ENCODE data around the gene B2M.

B2M gene

GRCh38 chr15:44715142-44715796 is 4.0 kb downstream of the B2M start:
- Histone ChIP-seq H3K79me2 (ENCODE audit: control insufficient read depth, low read length) (peaks cover 54% of the 10 kb centered on the region), H3K27ac (ENCODE audit: low read depth, low read length) (no peak overlapping the region), H4K20me1 (ENCODE audit: control insufficient read depth, insufficient read depth, low read depth, low read length) (peaks cover 34% of the 10 kb centered on the region; the same call in 1 of the 2 replicates), H3K9me2 (replicated peaks; ENCODE audit: control insufficient read depth, low read length) (no peaks in the 10 kb centered on the region), H3F3A (ENCODE audit: control insufficient read depth, insufficient read depth) (peaks cover 61% of the 10 kb centered on the region), H3K27me3 (ENCODE audit: control insufficient read depth, low read length) (no peaks in the 10 kb centered on the region), H3K4me3 (ENCODE audit: low read length) (no peak overlapping the region), H3K4me1 (ENCODE audit: control insufficient read depth, low read length) (peaks cover 76% of the 10 kb centered on the region), H3K9me3 (ENCODE audit: control insufficient read depth, insufficient read depth, low read length) (no peaks in the 10 kb centered on the region), H3K36me3 (ENCODE audit: control insufficient read depth, low read length) (peaks cover 76% of the 10 kb centered on the region), H3K4me2 (ENCODE audit: low read length) (no peak overlapping the region)
- no peak for TF ChIP-seq CTCF (IDR thresholded peaks at IDR 0.05; ENCODE audit: low read depth, low read length, poor library complexity, severe bottlenecking)

GRCh38 chr15:44715797-44716334 is 4.5 kb downstream of the B2M start:
- Histone ChIP-seq H3K9me3 (ENCODE audit: control insufficient read depth, insufficient read depth, low read length) (no peaks in the 10 kb centered on the region), H3K4me3 (ENCODE audit: low read length) (no peak overlapping the region), H3K27ac (ENCODE audit: low read depth, low read length) (no peak overlapping the region), H3K4me2 (ENCODE audit: low read length) (no peak overlapping the region), H3F3A (ENCODE audit: control insufficient read depth, insufficient read depth) (peaks cover 63% of the 10 kb centered on the region), H4K20me1 (ENCODE audit: control insufficient read depth, insufficient read depth, low read depth, low read length) (peaks cover 34% of the 10 kb centered on the region; the same call in 1 of the 2 replicates), H3K4me1 (ENCODE audit: control insufficient read depth, low read length) (peaks cover 76% of the 10 kb centered on the region), H3K9me2 (replicated peaks; ENCODE audit: control insufficient read depth, low read length) (no peaks in the 10 kb centered on the region), H3K79me2 (ENCODE audit: control insufficient read depth, low read length) (peaks cover 48% of the 10 kb centered on the region), H3K27me3 (ENCODE audit: control insufficient read depth, low read length) (no peaks in the 10 kb centered on the region), H3K36me3 (ENCODE audit: control insufficient read depth, low read length) (peaks cover 76% of the 10 kb centered on the region)
- TF ChIP-seq CTCF (IDR thresholded peaks at IDR 0.05; ENCODE audit: low read depth, low read length, poor library complexity, severe bottlenecking) (no peak), EZH2phosphoT487 (IDR thresholded peaks at IDR 0.05; ENCODE audit: borderline replicate concordance, low read length) (no peak)

GRCh38 chr15:44716983-44717602 is 5.8 kb downstream of the B2M start:
- Histone ChIP-seq H3K36me3 (ENCODE audit: control insufficient read depth, low read length) (peaks cover 69% of the 10 kb centered on the region), H3F3A (ENCODE audit: control insufficient read depth, insufficient read depth) (peaks cover 70% of the 10 kb centered on the region), H3K27ac (ENCODE audit: low read depth, low read length) (no peak overlapping the region; the same call in 1 of the 2 replicates), H3K9me2 (replicated peaks; ENCODE audit: control insufficient read depth, low read length) (no peaks in the 10 kb centered on the region), H3K4me3 (ENCODE audit: low read length) (no peak overlapping the region), H4K20me1 (ENCODE audit: control insufficient read depth, insufficient read depth, low read depth, low read length) (peaks cover 33% of the 10 kb centered on the region; the same call in 1 of the 2 replicates), H3K4me2 (ENCODE audit: low read length) (no peak overlapping the region), H3K4me1 (ENCODE audit: control insufficient read depth, low read length) (peaks cover 87% of the 10 kb centered on the region), H3K27me3 (ENCODE audit: control insufficient read depth, low read length) (no peaks in the 10 kb centered on the region), H3K9me3 (ENCODE audit: control insufficient read depth, insufficient read depth, low read length) (no peaks in the 10 kb centered on the region), H3K79me2 (ENCODE audit: control insufficient read depth, low read length) (peaks cover 38% of the 10 kb centered on the region)
- no peak for TF ChIP-seq CTCF (IDR thresholded peaks at IDR 0.05; ENCODE audit: low read depth, low read length, poor library complexity, severe bottlenecking)
- no peak for TF ChIP-seq EZH2phosphoT487 (IDR thresholded peaks at IDR 0.05; ENCODE audit: borderline replicate concordance, low read length)

Data from DOHH2 (cell line).